WTC11 (cell line): Measurements from ENCODE around the gene TMEM108. TPM values are rescaled to one million over a fixed set of nuclear protein-coding genes. Genes with fewer than 3 reads are reported as not detected.

Source experiments
- ATAC-seq: fragments of 200-7000 bp; cut with Tn5 transposase; 2 replicates; pipeline ENCODE4 v1.10.0; 2021; ENCODE audit warnings: mild to moderate bottlenecking, moderate library complexity
- CTCF ChIA-PET: fragments of 300-600 bp; sonication (Branson Sonifier 250); formaldehyde crosslinking; loops from one replicate; lab custom pipeline; 2021; ENCODE audit warnings: antibody characterized with exemption; lab: Charles Lee
- POLR2A ChIA-PET: fragments of 350-600 bp; sonication (Branson Sonifier 250); formaldehyde crosslinking; loops from one replicate; lab custom pipeline; 2021; ENCODE audit warnings: antibody characterized with exemption; lab: Charles Lee
- DNase-seq: peaks from one replicate; pipeline ENCODE4 v3.0.0; 2021; ENCODE audit warnings: low spot score
- H3K27ac Mint-ChIP-seq: 2 replicates; pipeline ENCODE4 v1.8.0; 2021; ENCODE audit warnings: mixed read lengths
- H3K27me3 Mint-ChIP-seq: 2 replicates; pipeline ENCODE4 v1.8.0; 2021; ENCODE audit warnings: low read depth, mild to moderate bottlenecking, moderate library complexity, mixed read lengths
- H3K36me3 Mint-ChIP-seq: 2 replicates; pipeline ENCODE4 v1.8.0; 2021; ENCODE audit warnings: mixed read lengths
- H3K4me1 Mint-ChIP-seq: 2 replicates; pipeline ENCODE4 v1.8.0; 2022; ENCODE audit warnings: mixed read lengths
- H3K4me3 Mint-ChIP-seq: 2 replicates; pipeline ENCODE4 v1.8.0; 2021; ENCODE audit warnings: mild to moderate bottlenecking, moderate library complexity, mixed read lengths
- H3K9me3 Mint-ChIP-seq: 2 replicates; pipeline ENCODE4 v1.8.0; 2021; ENCODE audit warnings: mixed read lengths
- ATF1 ChIP-seq: sonication (generic); formaldehyde crosslinking; IDR thresholded peaks from 2 replicates; pipeline ENCODE4 v1.8.1; 2023; ENCODE audit warnings: mild to moderate bottlenecking, moderate library complexity, missing genetic modification reagents
- ATF3 ChIP-seq: sonication (generic); formaldehyde crosslinking; conservative IDR thresholded peaks from 2 replicates; pipeline ENCODE4 v1.8.1; 2022; ENCODE audit warnings: mild to moderate bottlenecking, missing genetic modification reagents
- CREM ChIP-seq: sonication (generic); formaldehyde crosslinking; IDR thresholded peaks from 2 replicates; pipeline ENCODE4 v1.8.1; 2022; ENCODE audit warnings: mild to moderate bottlenecking, missing genetic modification reagents, moderate library complexity
- ELF4 ChIP-seq: sonication (generic); formaldehyde crosslinking; IDR thresholded peaks from 2 replicates; pipeline ENCODE4 v1.8.1; 2022; ENCODE audit warnings: low read depth, mild to moderate bottlenecking, moderate library complexity, missing genetic modification reagents
- FOXK1 ChIP-seq: sonication (generic); formaldehyde crosslinking; IDR thresholded peaks from 2 replicates; pipeline ENCODE4 v1.8.0; 2022; ENCODE audit warnings: mild to moderate bottlenecking, moderate library complexity, missing genetic modification reagents
- FOXP1 ChIP-seq: sonication (generic); formaldehyde crosslinking; IDR thresholded peaks from 2 replicates; pipeline ENCODE4 v1.8.0; 2022; ENCODE audit warnings: missing genetic modification reagents, mild to moderate bottlenecking, moderate library complexity, borderline replicate concordance
- GRHL2 ChIP-seq: fragments of 250-450 bp; sonication (Bioruptor Pico); IDR thresholded peaks from 2 replicates; pipeline ENCODE4 v1.8.0; 2022; ENCODE audit warnings: mild to moderate bottlenecking, moderate library complexity; ENCODE audit not compliant: insufficient replicate concordance, severe bottlenecking
- HMGXB4 ChIP-seq: sonication (generic); formaldehyde crosslinking; IDR thresholded peaks from 2 replicates; pipeline ENCODE4 v1.8.1; 2023; ENCODE audit warnings: mild to moderate bottlenecking, moderate library complexity, missing genetic modification reagents
- JAZF1 ChIP-seq: fragments of 250-450 bp; sonication (Bioruptor Pico); IDR thresholded peaks from 2 replicates; pipeline ENCODE4 v1.9.0; 2021; ENCODE audit warnings: moderate library complexity, mild to moderate bottlenecking, inconsistent platforms
- JUN ChIP-seq: sonication (generic); formaldehyde crosslinking; IDR thresholded peaks from 2 replicates; pipeline ENCODE4 v1.8.0; 2023; ENCODE audit warnings: mild to moderate bottlenecking, missing genetic modification reagents
- KAT7 ChIP-seq: sonication (generic); formaldehyde crosslinking; IDR thresholded peaks from 2 replicates; pipeline ENCODE4 v1.8.1; 2023; ENCODE audit warnings: missing genetic modification reagents, mild to moderate bottlenecking, borderline replicate concordance
- MLX ChIP-seq: sonication (generic); formaldehyde crosslinking; IDR thresholded peaks from 2 replicates; pipeline ENCODE4 v1.8.1; 2023; ENCODE audit warnings: mild to moderate bottlenecking, missing genetic modification reagents, moderate library complexity
- NFYB ChIP-seq: sonication (generic); formaldehyde crosslinking; conservative IDR thresholded peaks from 2 replicates; pipeline ENCODE4 v1.8.0; 2022; ENCODE audit warnings: low read depth, missing genetic modification reagents
- PRDM15 ChIP-seq: sonication (generic); formaldehyde crosslinking; IDR thresholded peaks from 2 replicates; pipeline ENCODE4 v1.8.0; 2022; ENCODE audit warnings: missing genetic modification reagents
- SOX15 ChIP-seq: fragments of 250-450 bp; sonication (Bioruptor Pico); IDR thresholded peaks from 2 replicates; pipeline ENCODE4 v1.9.0; 2021; ENCODE audit warnings: mild to moderate bottlenecking
- SP1 ChIP-seq: sonication (generic); formaldehyde crosslinking; conservative IDR thresholded peaks from 2 replicates; pipeline ENCODE4 v1.8.1; 2022; ENCODE audit warnings: missing genetic modification reagents
- TEAD1 ChIP-seq: sonication (generic); formaldehyde crosslinking; IDR thresholded peaks from 2 replicates; pipeline ENCODE4 v1.8.0; 2022; ENCODE audit warnings: mild to moderate bottlenecking, missing genetic modification reagents
- ZNF232 ChIP-seq: sonication (generic); formaldehyde crosslinking; IDR thresholded peaks from 2 replicates; pipeline ENCODE4 v1.8.0; 2022; ENCODE audit warnings: mild to moderate bottlenecking, missing genetic modification reagents
- ZNF281 ChIP-seq: sonication (generic); formaldehyde crosslinking; IDR thresholded peaks from 2 replicates; pipeline ENCODE4 v1.8.0; 2023; ENCODE audit warnings: mild to moderate bottlenecking, missing genetic modification reagents
- ZNF671 ChIP-seq: fragments of 250-450 bp; sonication (Bioruptor Pico); IDR thresholded peaks from 2 replicates; pipeline ENCODE4 v1.8.0; 2021; ENCODE audit warnings: mild to moderate bottlenecking
- total RNA-seq: library from RNA; stranded (reverse); gene quantifications from 3 replicates; pipeline ENCODE4 v1.2.3, GENCODE V29; 2021

TMEM108 gene
- total RNA-seq, 1 experiment from 2014 or later, result 14.7 TPM

- no peak for TF ChIP-seq NFYB (CRISPR knock-in tag)
Measured at GRCh38 chr3:133330065-133330464, 291.9 kb downstream of the TMEM108 start (continued).

GRCh38 chr3:133330522-133330921 is 292.3 kb downstream of the TMEM108 start:
- Mint-ChIP-seq H3K4me3 (no peak overlapping the region), H3K4me1 (peaks cover 17% of the 10 kb centered on the region), H3K36me3 (no peaks in the 10 kb centered on the region), H3K9me3 (no peaks in the 10 kb centered on the region), H3K27me3 (no peaks in the 10 kb centered on the region), H3K27ac (no peak overlapping the region)
- TF ChIP-seq JUN (CRISPR knock-in tag) (no peak), HMGXB4 (CRISPR knock-in tag) (no peak), ATF3 (CRISPR knock-in tag) (no peak), TEAD1 (CRISPR knock-in tag) (no peak), ZNF232 (CRISPR knock-in tag) (no peak), SP1 (CRISPR knock-in tag) (no peak), ELF4 (CRISPR knock-in tag) (no peak), CREM (CRISPR knock-in tag) (no peak), FOXP1 (CRISPR knock-in tag) (no peak), ATF1 (CRISPR knock-in tag) (no peak), NFYB (CRISPR knock-in tag) (no peak), KAT7 (no peak), ZNF671 (CRISPR knock-in tag) (no peak), ZNF281 (CRISPR knock-in tag) (no peak), PRDM15 (CRISPR knock-in tag) (no peak), JAZF1 (CRISPR knock-in tag) (no peak), SOX15 (CRISPR knock-in tag) (no peak), GRHL2 (no peak), FOXK1 (no peak), MLX (CRISPR knock-in tag) (no peak)
- ATAC-seq (no peak), DNase-seq (no peak)
- CTCF ChIA-PET, result interaction anchor here (1.0 to 1.4 kb wide), 3 partner anchors 44 to 289 kb away, joined by 3 to 5 read pairs (median 3); no protein-coding TSS in a partner anchor
- POLR2A ChIA-PET, result no interaction called here
